OCI-LY1 (cell line): Measurements from ENCODE around the gene CETN1.

Experiments used
- EZH2 ChIP-seq: fragments of 200-600 bp; sonication (generic), shearing (Covaris generic); IDR thresholded peaks from 2 replicates; pipeline ENCODE4 v1.8.0; 2017; ENCODE audit warnings: borderline replicate concordance, mixed run types, mild to moderate bottlenecking, antibody characterized with exemption, low read length, moderate library complexity, mixed read lengths
- TF ChIP-seq, protein P1 (sequence below): fragments of 200-600 bp; sonication (generic), shearing (Covaris generic); IDR thresholded peaks from 2 replicates; pipeline ENCODE4 v1.5.1; 2017; ENCODE audit warnings: mild to moderate bottlenecking, antibody characterized with exemption, low read length, moderate library complexity, mixed read lengths

DNA sequence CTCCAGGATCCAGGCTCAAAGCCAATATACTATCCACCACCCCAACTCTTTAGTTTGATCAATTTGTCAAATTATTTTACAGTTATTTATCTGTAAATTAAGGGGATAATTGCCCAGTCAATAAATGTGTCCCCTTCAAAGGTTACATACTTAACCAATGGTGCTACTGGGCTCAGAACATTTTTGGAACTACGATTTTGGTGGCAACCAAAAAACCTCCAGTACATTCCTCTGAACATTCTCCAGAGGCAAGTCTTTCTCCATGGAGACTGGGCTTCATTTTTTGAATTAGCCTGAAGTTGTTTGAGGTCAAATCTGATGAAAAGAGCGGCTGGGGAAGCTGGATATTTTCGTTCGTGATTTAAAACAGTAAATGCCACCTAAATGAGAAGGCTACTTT, 14.9 kb downstream of the CETN1 start:
- TF ChIP-seq, protein P1, sequence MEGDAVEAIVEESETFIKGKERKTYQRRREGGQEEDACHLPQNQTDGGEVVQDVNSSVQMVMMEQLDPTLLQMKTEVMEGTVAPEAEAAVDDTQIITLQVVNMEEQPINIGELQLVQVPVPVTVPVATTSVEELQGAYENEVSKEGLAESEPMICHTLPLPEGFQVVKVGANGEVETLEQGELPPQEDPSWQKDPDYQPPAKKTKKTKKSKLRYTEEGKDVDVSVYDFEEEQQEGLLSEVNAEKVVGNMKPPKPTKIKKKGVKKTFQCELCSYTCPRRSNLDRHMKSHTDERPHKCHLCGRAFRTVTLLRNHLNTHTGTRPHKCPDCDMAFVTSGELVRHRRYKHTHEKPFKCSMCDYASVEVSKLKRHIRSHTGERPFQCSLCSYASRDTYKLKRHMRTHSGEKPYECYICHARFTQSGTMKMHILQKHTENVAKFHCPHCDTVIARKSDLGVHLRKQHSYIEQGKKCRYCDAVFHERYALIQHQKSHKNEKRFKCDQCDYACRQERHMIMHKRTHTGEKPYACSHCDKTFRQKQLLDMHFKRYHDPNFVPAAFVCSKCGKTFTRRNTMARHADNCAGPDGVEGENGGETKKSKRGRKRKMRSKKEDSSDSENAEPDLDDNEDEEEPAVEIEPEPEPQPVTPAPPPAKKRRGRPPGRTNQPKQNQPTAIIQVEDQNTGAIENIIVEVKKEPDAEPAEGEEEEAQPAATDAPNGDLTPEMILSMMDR, result no peak
- no peak for TF ChIP-seq EZH2
